GM21576 (cell line): ENCODE results near the gene RNASE7.

Experiments
- ATAC-seq: cut with Tn5 transposase; IDR thresholded peaks from one replicate; pipeline ENCODE4 v1.9.1; 2021; ENCODE audit warnings: mild to moderate bottlenecking, moderate library complexity; ENCODE audit not compliant: unreplicated experiment

The RNASE7 gene

GRCh38 chr14:21042918-21043317 is 756 bp downstream of the RNASE7 start:
- no peak for ATAC-seq

- ATAC-seq = no peak
Measured at GRCh38 chr14:21043387-21043973, 1.3 kb downstream of the RNASE7 start.

GRCh38 chr14:21043974-21044618 is 1.9 kb downstream of the RNASE7 start:
- ATAC-seq = no peak

GRCh38 chr14:21047378-21047781 is 5.2 kb downstream of the RNASE7 start:
- no peak for ATAC-seq

- no peak for ATAC-seq
Measured at GRCh38 chr14:21048638-21049037, 6.5 kb downstream of the RNASE7 start.

- ATAC-seq = no peak
Measured at GRCh38 chr14:21049271-21049673, 7.1 kb downstream of the RNASE7 start.

- ATAC-seq = no peak
Measured at GRCh38 chr14:21050597-21050996, 8.4 kb downstream of the RNASE7 start.

- ATAC-seq = no peak
Measured at GRCh38 chr14:21053184-21054122, 11.3 kb downstream of the RNASE7 start.

GRCh38 chr14:21054123-21054767 is 12.1 kb downstream of the RNASE7 start:
- ATAC-seq = no peak

GRCh38 chr14:21054768-21055145 is 12.6 kb downstream of the RNASE7 start:
- no peak for ATAC-seq

GRCh38 chr14:21055432-21056117 is 13.4 kb downstream of the RNASE7 start:
- no peak for ATAC-seq

GRCh38 chr14:21056520-21057163 is 14.5 kb downstream of the RNASE7 start:
- ATAC-seq = no peak

GRCh38 chr14:21057803-21058675 is 15.9 kb downstream of the RNASE7 start, which contains the start of gene RNASE8:
Gene RNASE8, plus strand, starts transcription at chr14:21057822. Its CDS starts 71 bp downstream, at chr14:21057893.
- ATAC-seq = no peak

GRCh38 chr14:21058903-21059302 is 16.7 kb downstream of the RNASE7 start:
- no peak for ATAC-seq

- ATAC-seq = no peak
Measured at GRCh38 chr14:21059842-21060613, 17.9 kb downstream of the RNASE7 start.

- no peak for ATAC-seq
Measured at GRCh38 chr14:21060614-21061346, 18.6 kb downstream of the RNASE7 start.

GRCh38 chr14:21061347-21061668 is 19.1 kb downstream of the RNASE7 start:
- ATAC-seq = no peak

- ATAC-seq = no peak
Measured at GRCh38 chr14:21063479-21063878, 21.3 kb downstream of the RNASE7 start.
